Astrocyte of the spinal cord (primary cell): Measurements from ENCODE around the gene PTPRN2.

ENCODE experiments used
- DNase-seq: peaks from one replicate; pipeline ENCODE4 v3.0.0; 2011; ENCODE audit warnings: low read depth, low spot score
- H3K4me3 ChIP-seq: 2 replicates; pipeline ENCODE4 v1.5.1; 2011; ENCODE audit warnings: low read depth, mild to moderate bottlenecking, low read length, moderate library complexity
- in situ Hi-C: cut with HindIII; loops from 2 replicates; pipeline ENCODE4 v1.10.0; 2017; ENCODE audit warnings: low sequenced_read_pairs
- TF ChIP-seq, protein P1 (sequence below): IDR thresholded peaks from 2 replicates; pipeline ENCODE4 v1.5.1; 2012; ENCODE audit warnings: low read depth, mild to moderate bottlenecking, low read length, inconsistent platforms

The PTPRN2 gene

GRCh38 chr7:157575777-157576176 lies 1011.8 kb downstream of the PTPRN2 start:
- no peak for DNase-seq
- no peak overlapping the region for H3K4me3 ChIP-seq
- in situ Hi-C loops = no loop called here
- TF ChIP-seq, protein P1, sequence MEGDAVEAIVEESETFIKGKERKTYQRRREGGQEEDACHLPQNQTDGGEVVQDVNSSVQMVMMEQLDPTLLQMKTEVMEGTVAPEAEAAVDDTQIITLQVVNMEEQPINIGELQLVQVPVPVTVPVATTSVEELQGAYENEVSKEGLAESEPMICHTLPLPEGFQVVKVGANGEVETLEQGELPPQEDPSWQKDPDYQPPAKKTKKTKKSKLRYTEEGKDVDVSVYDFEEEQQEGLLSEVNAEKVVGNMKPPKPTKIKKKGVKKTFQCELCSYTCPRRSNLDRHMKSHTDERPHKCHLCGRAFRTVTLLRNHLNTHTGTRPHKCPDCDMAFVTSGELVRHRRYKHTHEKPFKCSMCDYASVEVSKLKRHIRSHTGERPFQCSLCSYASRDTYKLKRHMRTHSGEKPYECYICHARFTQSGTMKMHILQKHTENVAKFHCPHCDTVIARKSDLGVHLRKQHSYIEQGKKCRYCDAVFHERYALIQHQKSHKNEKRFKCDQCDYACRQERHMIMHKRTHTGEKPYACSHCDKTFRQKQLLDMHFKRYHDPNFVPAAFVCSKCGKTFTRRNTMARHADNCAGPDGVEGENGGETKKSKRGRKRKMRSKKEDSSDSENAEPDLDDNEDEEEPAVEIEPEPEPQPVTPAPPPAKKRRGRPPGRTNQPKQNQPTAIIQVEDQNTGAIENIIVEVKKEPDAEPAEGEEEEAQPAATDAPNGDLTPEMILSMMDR = no peak

DNA sequence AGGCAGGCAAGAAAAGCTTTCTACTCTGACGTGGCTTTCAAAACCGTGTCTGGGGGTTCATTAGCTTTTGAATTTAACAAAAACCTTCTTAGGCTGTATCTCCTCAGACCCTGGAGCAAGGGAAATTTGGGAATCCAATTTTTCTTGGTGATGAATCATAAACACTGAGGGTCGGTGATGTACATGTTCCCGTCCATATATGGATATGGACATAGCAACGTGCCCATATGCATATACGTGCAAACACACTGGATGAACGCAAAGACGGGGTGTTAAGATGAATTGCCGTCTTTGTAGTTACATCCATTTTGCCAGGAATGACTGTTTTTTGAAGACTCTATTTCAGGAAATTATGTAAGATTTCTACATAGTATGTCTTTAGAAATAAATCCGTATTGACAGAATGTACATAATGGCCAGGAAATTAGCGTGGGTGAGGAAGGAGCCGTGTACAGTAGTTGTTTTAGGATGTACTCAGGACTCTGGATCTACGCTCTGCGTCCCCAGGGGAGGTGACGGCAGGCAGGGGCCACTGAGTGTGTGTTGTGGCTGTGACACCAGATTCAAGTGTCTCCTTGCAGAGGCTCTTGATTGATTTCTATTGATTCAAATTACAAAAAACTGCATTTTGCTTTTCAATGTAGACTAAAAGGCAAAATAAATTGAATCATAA lies 1012.6 kb downstream of the PTPRN2 start:
- no peak for DNase-seq
- TF ChIP-seq, protein P1 = no peak
- no peak overlapping the region for H3K4me3 ChIP-seq
- in situ Hi-C loops = no loop called here

DNA sequence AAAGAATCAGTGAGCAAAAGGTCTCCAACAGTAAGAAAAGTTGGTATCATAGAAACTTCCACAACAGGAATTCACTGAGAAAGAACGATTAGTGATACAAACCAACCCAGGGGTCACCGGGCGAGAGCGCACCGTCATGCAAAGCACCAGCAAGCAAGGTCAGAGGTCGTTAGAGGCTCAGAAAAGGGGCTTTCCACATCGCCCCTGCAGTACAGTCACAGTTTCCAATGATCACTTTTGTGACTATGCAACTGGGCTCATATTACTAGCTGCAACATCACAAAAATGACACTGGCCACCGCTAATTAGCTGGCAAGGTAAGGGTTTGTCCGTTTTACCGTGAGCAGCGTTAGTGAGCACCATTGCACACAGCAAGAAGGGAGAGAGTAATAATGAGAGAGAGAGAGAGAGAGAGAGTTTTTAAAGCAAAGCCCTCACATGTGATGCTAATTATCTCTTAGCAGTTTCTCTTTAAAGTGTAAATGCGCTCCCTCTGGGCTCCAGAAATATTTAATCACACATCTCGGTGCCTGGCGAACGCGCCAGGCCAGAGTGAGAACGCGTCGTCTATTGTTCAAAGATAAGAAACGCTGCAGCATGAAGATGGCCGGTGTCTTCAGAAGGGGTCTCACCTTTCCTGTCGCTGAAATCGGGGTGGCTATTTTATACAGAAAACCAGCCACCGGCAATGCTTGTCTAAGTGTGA lies 1013.4 kb downstream of the PTPRN2 start:
- H3K4me3 ChIP-seq = no peak overlapping the region
- DNase-seq = no peak
- TF ChIP-seq, protein P1 = no peak
- in situ Hi-C loops = no loop called here

- no peak overlapping the region for H3K4me3 ChIP-seq
- TF ChIP-seq, protein P1 = no peak
- in situ Hi-C loops = no loop called here
- DNase-seq = no peak
These were observed 1014.4 kb downstream of the PTPRN2 start for GRCh38 chr7:157573244-157573643.

DNA sequence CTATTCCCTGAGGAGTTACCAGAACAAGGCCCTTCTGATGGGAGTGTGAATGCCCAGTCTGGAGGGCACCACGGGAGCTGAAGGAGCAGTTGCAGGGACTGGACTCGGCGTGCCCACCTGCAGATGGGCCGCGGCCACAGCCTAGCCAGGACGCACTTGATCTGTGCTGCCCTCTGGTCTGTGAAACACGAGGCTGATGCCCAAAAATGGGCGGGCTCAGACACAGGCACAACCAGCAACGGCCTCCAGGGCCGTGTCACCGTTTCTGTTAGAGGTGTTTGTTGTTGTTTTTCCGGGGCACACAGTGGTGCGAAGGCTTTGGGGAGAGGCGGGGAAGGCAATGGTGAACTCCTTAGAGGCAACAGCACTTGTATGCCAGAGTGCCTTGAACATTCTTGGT lies 1015.0 kb downstream of the PTPRN2 start:
- in situ Hi-C loops = no loop called here
- no peak for DNase-seq
- TF ChIP-seq, protein P1 = no peak
- H3K4me3 ChIP-seq = no peak overlapping the region

GRCh38 chr7:157570531-157571200 lies 1017.0 kb downstream of the PTPRN2 start:
- TF ChIP-seq, protein P1 = no peak
- DNase-seq = peak; percentile 66
- H3K4me3 ChIP-seq = no peak overlapping the region
- in situ Hi-C loops = no loop called here
